RWPE1 (cell line): ENCODE data around the gene SIGLEC11.

Experiments
- CTCF ChIA-PET: fragments of 350-600 bp; sonication (Branson Sonifier 250); formaldehyde crosslinking; extraction: SDS; loops from one replicate; lab custom pipeline; 2021; lab: Yijun Ruan, JAX
- POLR2A ChIA-PET: fragments of 400-600 bp; formaldehyde crosslinking; extraction: SDS; loops from one replicate; lab custom pipeline; 2020; ENCODE audit warnings: antibody characterized with exemption; ENCODE audit not compliant: low non-redundant PET; lab: Yijun Ruan, JAX
- DNase-seq: peaks from one replicate; pipeline ENCODE4 v3.0.0; 2012; ENCODE audit warnings: low spot score
- H3K27ac ChIP-seq: fragments of 450-650 bp; 2 replicates; pipeline ENCODE4 v1.5.1; 2017
- TF ChIP-seq, protein P1 (sequence below): fragments of 450-650 bp; conservative IDR thresholded peaks from 2 replicates; pipeline ENCODE4 v1.5.1; 2017; ENCODE audit warnings: low read depth, mild to moderate bottlenecking

Gene SIGLEC11

GRCh38 chr19:49932731-49933131, 28.2 kb downstream of the SIGLEC11 start:
- POLR2A ChIA-PET: no interaction called here
- CTCF ChIA-PET: no interaction called here
- DNase-seq: no peak
- no peak overlapping the region for H3K27ac ChIP-seq
- TF ChIP-seq, protein P1, sequence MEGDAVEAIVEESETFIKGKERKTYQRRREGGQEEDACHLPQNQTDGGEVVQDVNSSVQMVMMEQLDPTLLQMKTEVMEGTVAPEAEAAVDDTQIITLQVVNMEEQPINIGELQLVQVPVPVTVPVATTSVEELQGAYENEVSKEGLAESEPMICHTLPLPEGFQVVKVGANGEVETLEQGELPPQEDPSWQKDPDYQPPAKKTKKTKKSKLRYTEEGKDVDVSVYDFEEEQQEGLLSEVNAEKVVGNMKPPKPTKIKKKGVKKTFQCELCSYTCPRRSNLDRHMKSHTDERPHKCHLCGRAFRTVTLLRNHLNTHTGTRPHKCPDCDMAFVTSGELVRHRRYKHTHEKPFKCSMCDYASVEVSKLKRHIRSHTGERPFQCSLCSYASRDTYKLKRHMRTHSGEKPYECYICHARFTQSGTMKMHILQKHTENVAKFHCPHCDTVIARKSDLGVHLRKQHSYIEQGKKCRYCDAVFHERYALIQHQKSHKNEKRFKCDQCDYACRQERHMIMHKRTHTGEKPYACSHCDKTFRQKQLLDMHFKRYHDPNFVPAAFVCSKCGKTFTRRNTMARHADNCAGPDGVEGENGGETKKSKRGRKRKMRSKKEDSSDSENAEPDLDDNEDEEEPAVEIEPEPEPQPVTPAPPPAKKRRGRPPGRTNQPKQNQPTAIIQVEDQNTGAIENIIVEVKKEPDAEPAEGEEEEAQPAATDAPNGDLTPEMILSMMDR: no peak

DNA sequence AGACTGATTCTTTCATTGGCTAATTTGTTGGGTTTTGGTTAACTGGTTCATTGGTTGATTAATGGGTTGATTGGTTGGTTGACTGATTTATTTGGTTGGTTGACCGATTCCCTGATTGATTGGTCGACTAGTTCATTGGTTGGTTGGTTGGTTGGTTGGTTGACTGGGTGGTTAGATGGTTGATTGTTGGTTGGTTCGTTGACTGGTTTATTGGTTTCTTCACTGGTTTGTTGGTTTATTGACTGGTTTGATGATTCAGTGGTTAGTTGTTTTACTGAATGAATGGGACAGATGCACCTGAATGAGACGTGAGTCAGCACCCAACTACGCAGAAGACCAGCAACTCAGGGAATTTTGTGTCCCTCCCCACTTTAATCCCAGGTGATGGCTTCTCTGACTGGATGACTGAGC, 28.9 kb downstream of the SIGLEC11 start:
- peak; percentile 84 for DNase-seq
- POLR2A ChIA-PET: no interaction called here
- CTCF ChIA-PET: no interaction called here
- no peak overlapping the region for H3K27ac ChIP-seq
- TF ChIP-seq, protein P1: no peak

DNA sequence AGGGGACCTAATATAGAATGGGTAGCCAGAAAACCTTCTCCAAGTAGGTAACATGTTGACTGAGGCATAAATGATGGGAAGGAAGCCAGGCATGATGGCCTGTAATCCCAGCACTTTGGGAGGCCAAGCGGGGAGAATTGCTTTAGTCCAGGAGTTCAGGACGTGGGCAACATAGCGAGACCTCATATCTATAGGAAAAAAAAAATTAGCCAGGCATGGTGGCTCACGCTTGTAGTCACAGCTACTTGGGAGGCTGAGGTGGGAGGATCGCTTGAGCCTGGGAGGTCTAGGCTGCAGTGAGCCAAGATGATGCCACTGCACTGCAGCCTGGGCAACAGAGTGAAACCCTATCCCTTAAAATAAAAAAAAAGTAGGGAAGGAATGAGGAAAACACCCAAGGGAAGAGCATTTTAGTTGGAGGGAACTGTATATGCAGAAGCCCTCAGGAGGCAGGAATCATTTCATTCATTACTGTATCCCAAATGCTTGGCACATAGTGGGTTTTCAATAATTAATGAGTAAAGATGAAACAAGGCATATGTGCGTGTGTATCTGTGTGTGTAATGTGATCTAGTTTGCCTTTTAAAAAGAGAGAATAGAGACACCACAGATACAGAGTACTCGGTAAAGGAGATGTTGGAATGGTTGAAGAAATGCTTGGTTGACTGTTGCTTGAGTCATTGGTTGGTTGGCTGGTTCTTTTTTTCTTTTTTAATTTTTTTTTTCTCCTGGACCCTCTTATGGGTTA, 29.5 kb downstream of the SIGLEC11 start:
- ChIA-PET CTCF (no interaction called here), POLR2A (no interaction called here)
- no peak overlapping the region for H3K27ac ChIP-seq
- DNase-seq: no peak
- TF ChIP-seq, protein P1: no peak

- H3K27ac ChIP-seq: peak overlapping the region; percentile 93
- CTCF ChIA-PET: no interaction called here
- TF ChIP-seq, protein P1: no peak
- POLR2A ChIA-PET: interaction anchor here (0.7 kb wide), 1 partner anchor 70 kb away, joined by 3 read pairs; no protein-coding TSS in a partner anchor
- peak; percentile 13 for DNase-seq
These were observed 30.4 kb downstream of the SIGLEC11 start for GRCh38 chr19:49930483-49931011.

GRCh38 chr19:49929611-49930482, 31.1 kb downstream of the SIGLEC11 start:
- POLR2A ChIA-PET: interaction anchor here (0.7 kb wide), 1 partner anchor 69 kb away, joined by 3 read pairs; no protein-coding TSS in a partner anchor
- CTCF ChIA-PET: no interaction called here
- DNase-seq: peak; percentile 98
- TF ChIP-seq, protein P1: no peak
- peak overlapping the region; percentile 93 for H3K27ac ChIP-seq

GRCh38 chr19:49929121-49929610, 31.8 kb downstream of the SIGLEC11 start, which contains the start of the genes ATF5 and NUP62:
Gene ATF5 (plus strand): TSS chr19:49929205. CDS start chr19:49930851, 1,646 bp downstream.
Gene NUP62 (minus strand): TSS chr19:49929504. CDS start chr19:49909807, 19,697 bp downstream.
- ChIA-PET CTCF (interaction anchor here (0.6 kb wide), 1 partner anchor 836 kb away, joined by 7 read pairs; no protein-coding TSS in a partner anchor), POLR2A (no interaction called here)
- peak; percentile 99 for DNase-seq
- TF ChIP-seq, protein P1: no peak
- peak within 1 kb of the TSS; percentile 93 for H3K27ac ChIP-seq
